SU-DHL-6 (cell line): ENCODE data around the gene INPP5B.

Source experiments
- H2AFZ ChIP-seq: fragments of 200-600 bp; sonication (generic); 2 replicates; pipeline ENCODE4 v1.6.1; 2014; ENCODE audit warnings: low read depth, mild to moderate bottlenecking, moderate library complexity, mixed read lengths, antibody characterized with exemption, low read length; ENCODE audit not compliant: severe bottlenecking
- H3F3A ChIP-seq: fragments of 200-600 bp; shearing (Covaris generic); 2 replicates; pipeline ENCODE4 v1.6.0; 2016; ENCODE audit warnings: antibody characterized with exemption, mild to moderate bottlenecking; ENCODE audit not compliant: insufficient read depth
- H3K27ac ChIP-seq: fragments of 200-600 bp; sonication (generic); 2 replicates; pipeline ENCODE4 v1.5.1; 2016; ENCODE audit warnings: low read depth, mild to moderate bottlenecking, low read length, moderate library complexity, mixed read lengths
- H3K27me3 ChIP-seq: fragments of 200-600 bp; sonication (generic), shearing (Covaris generic); 2 replicates; pipeline ENCODE4 v1.6.0; 2014; ENCODE audit warnings: mild to moderate bottlenecking, low read length
- H3K36me3 ChIP-seq: fragments of 200-600 bp; sonication (generic); 2 replicates; pipeline ENCODE4 v1.6.1; 2014; ENCODE audit warnings: mild to moderate bottlenecking, low read length, mixed read lengths
- H3K4me2 ChIP-seq: fragments of 300-600, 200-600 bp; shearing (Covaris generic), sonication (generic); 2 replicates; pipeline ENCODE4 v1.6.0; 2014; ENCODE audit warnings: low read length, low read depth, mild to moderate bottlenecking; ENCODE audit not compliant: poor library complexity, severe bottlenecking
- H3K4me3 ChIP-seq: fragments of 200-600 bp; sonication (generic); 2 replicates; pipeline ENCODE4 v1.5.1; 2014; ENCODE audit warnings: antibody characterized with exemption, low read length, mild to moderate bottlenecking, mixed read lengths; ENCODE audit not compliant: insufficient read depth, poor library complexity, severe bottlenecking
- H3K79me2 ChIP-seq: fragments of 200-600 bp; sonication (generic); 2 replicates; pipeline ENCODE4 v1.6.1; 2014; ENCODE audit warnings: mild to moderate bottlenecking, low read length, moderate library complexity; ENCODE audit not compliant: insufficient read depth
- H3K9ac ChIP-seq: fragments of 200-600 bp; sonication (generic); 2 replicates; pipeline ENCODE4 v1.7.0; 2014; ENCODE audit warnings: mild to moderate bottlenecking, low read length
- H3K9me2 ChIP-seq: fragments of 200-600 bp; sonication (generic); replicated peaks from 2 replicates; pipeline ENCODE4 v1.6.1; 2014; ENCODE audit warnings: low read length; ENCODE audit not compliant: insufficient read depth
- H3K9me3 ChIP-seq: fragments of 200-600 bp; sonication (generic); 2 replicates; pipeline ENCODE4 v1.6.1; 2014; ENCODE audit warnings: low read length, mixed read lengths; ENCODE audit not compliant: insufficient read depth
- H4K20me1 ChIP-seq: fragments of 200-600 bp; sonication (generic); 2 replicates; pipeline ENCODE4 v1.6.1; 2014; ENCODE audit warnings: low read depth, mild to moderate bottlenecking, antibody characterized with exemption, low read length, moderate library complexity, mixed read lengths
- CTCF ChIP-seq: fragments of 200-600 bp; sonication (generic); IDR thresholded peaks from one replicate; pipeline ENCODE4 v1.5.1; 2017; ENCODE audit warnings: antibody characterized with exemption, mild to moderate bottlenecking, low read length, moderate library complexity; ENCODE audit not compliant: insufficient read depth, poor library complexity, severe bottlenecking
- EZH2phosphoT487 ChIP-seq: fragments of 200-600 bp; sonication (generic), shearing (Covaris generic); conservative IDR thresholded peaks from 2 replicates; pipeline ENCODE4 v1.6.1; 2018; ENCODE audit warnings: mild to moderate bottlenecking, antibody characterized with exemption, low read length, moderate library complexity, mixed read lengths

INPP5B gene

GRCh38 chr1:37951041-37951782, 4.4 kb upstream of the INPP5B start:
- H3K4me3 ChIP-seq = no peak overlapping the region
- H4K20me1 ChIP-seq = no peaks in the 10 kb centered on the region
- H3K79me2 ChIP-seq = no peaks in the 10 kb centered on the region
- TF ChIP-seq CTCF (no peak), EZH2phosphoT487 (no peak)
- no peaks in the 10 kb centered on the region for H3K27me3 ChIP-seq
- no peaks in the 10 kb centered on the region for H3K9me2 ChIP-seq
- H3K36me3 ChIP-seq = no peaks in the 10 kb centered on the region
- no peaks in the 10 kb centered on the region for H3K9me3 ChIP-seq
- no peak overlapping the region for H3K4me2 ChIP-seq
- H3K9ac ChIP-seq = no peak overlapping the region
- H3K27ac ChIP-seq = no peak overlapping the region
- no peaks in the 10 kb centered on the region for H3F3A ChIP-seq
- H2AFZ ChIP-seq = no peak overlapping the region

- H3K9ac ChIP-seq = no peak overlapping the region
Observed at GRCh38 chr1:37949524-37950152, 2.8 kb upstream of the INPP5B start.

GRCh38 chr1:37948841-37949240, 2.0 kb upstream of the INPP5B start:
- Histone ChIP-seq H4K20me1 (no peaks in the 10 kb centered on the region), H3F3A (no peaks in the 10 kb centered on the region), H2AFZ (no peak overlapping the region), H3K27me3 (no peaks in the 10 kb centered on the region), H3K79me2 (no peaks in the 10 kb centered on the region), H3K36me3 (no peaks in the 10 kb centered on the region), H3K27ac (no peak overlapping the region), H3K4me2 (no peak overlapping the region), H3K9me3 (no peaks in the 10 kb centered on the region), H3K9me2 (no peaks in the 10 kb centered on the region), H3K4me3 (no peak overlapping the region), H3K9ac (no peak overlapping the region)
- TF ChIP-seq CTCF = no peak
- no peak for TF ChIP-seq EZH2phosphoT487

More at GRCh38 chr1:37949524-37950152, 2.8 kb upstream of the INPP5B start:
- Histone ChIP-seq H3K4me3 (no peak overlapping the region), H3F3A (no peaks in the 10 kb centered on the region), H3K4me2 (no peak overlapping the region), H3K79me2 (no peaks in the 10 kb centered on the region), H2AFZ (no peak overlapping the region), H3K9me2 (no peaks in the 10 kb centered on the region), H3K36me3 (no peaks in the 10 kb centered on the region), H3K9me3 (no peaks in the 10 kb centered on the region), H3K27me3 (no peaks in the 10 kb centered on the region), H4K20me1 (no peaks in the 10 kb centered on the region), H3K27ac (no peak overlapping the region)
- no peak for TF ChIP-seq EZH2phosphoT487
- no peak for TF ChIP-seq CTCF
